GM13977 (cell line): Measurements from ENCODE around the gene HECW1.

Source experiments
- DNase-seq: peaks from one replicate; pipeline ENCODE4 v3.0.0; 2012; ENCODE audit warnings: low spot score
- in situ Hi-C: fragments of 300-500 bp; cut with MboI; formaldehyde crosslinking; loops from one replicate; pipeline ENCODE4 v1.12.0; 2022; ENCODE audit warnings: low sequenced_read_pairs, low pct_unique_long_range_greater_than_20kb, mixed read lengths, inconsistent platforms; ENCODE audit not compliant: unreplicated experiment
- TF ChIP-seq, protein P1 (sequence below): IDR thresholded peaks from 2 replicates; pipeline ENCODE4 v1.5.1; 2012; ENCODE audit warnings: mild to moderate bottlenecking, control low read depth; ENCODE audit not compliant: insufficient read depth; ENCODE audit errors: extremely low read depth, missing control alignments

Gene HECW1

DNA sequence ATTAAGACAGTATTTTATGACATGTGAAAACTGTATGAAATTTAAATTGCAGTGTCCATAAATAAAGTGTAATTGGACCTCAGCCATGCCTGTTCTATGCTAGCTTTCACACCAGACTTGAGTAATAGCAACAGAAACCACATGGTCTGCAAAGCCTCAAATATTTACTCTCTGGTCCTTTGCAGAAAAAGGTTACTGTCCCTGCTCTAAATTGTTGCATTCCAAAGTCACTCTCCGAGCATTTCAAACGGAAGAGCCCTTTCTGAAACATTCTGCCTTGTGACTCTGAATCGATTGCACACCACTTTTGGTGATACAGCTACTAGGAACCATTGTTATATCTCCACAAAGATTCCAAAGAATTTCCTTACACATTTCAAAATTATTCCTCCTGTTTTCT is 389.4 kb downstream of the HECW1 start:
- in situ Hi-C loops, result no loop called here
- TF ChIP-seq, protein P1, sequence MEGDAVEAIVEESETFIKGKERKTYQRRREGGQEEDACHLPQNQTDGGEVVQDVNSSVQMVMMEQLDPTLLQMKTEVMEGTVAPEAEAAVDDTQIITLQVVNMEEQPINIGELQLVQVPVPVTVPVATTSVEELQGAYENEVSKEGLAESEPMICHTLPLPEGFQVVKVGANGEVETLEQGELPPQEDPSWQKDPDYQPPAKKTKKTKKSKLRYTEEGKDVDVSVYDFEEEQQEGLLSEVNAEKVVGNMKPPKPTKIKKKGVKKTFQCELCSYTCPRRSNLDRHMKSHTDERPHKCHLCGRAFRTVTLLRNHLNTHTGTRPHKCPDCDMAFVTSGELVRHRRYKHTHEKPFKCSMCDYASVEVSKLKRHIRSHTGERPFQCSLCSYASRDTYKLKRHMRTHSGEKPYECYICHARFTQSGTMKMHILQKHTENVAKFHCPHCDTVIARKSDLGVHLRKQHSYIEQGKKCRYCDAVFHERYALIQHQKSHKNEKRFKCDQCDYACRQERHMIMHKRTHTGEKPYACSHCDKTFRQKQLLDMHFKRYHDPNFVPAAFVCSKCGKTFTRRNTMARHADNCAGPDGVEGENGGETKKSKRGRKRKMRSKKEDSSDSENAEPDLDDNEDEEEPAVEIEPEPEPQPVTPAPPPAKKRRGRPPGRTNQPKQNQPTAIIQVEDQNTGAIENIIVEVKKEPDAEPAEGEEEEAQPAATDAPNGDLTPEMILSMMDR, result no peak
- DNase-seq, result no peak

DNA sequence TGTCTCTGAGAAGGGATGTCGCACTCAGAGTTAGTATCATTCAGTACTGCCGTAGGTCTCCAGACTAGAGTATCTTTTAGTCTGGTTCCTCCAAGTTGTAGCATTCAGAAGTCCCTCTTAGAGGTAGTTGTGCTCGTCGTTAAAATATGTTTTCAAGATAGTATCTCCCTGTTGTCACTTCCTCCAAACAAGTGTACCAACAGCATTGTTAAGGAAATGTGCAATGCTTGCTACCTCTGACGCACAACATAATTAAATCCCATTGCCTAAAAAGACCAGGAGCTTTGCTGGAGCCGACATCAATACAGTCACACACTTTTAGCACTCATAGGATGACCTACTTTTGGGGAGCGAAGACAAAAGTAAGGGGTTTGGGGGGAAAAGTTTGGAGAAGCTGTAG is 390.5 kb downstream of the HECW1 start:
- DNase-seq, result no peak
- TF ChIP-seq, protein P1, result no peak
- in situ Hi-C loops, result no loop called here

DNA sequence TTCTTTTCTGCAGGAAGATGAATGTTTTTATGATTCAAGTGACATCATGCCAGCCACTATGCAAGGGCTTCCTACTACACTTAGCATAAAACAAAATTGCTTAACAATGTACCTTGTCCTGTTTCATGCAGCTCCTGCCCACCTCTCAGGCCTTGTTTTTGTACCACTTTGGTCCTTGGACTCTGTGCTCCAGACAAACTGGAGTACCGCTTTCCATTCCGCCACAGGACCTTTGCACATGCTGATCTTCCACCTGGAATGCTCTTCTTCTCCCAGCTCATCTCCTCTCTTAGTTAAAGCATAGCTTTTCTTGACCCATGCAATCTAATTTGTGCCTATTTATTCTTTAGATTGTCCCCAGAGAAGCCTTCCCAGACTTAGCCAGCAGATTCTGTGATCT is 393.0 kb downstream of the HECW1 start:
- in situ Hi-C loops, result no loop called here
- DNase-seq, result no peak

DNA sequence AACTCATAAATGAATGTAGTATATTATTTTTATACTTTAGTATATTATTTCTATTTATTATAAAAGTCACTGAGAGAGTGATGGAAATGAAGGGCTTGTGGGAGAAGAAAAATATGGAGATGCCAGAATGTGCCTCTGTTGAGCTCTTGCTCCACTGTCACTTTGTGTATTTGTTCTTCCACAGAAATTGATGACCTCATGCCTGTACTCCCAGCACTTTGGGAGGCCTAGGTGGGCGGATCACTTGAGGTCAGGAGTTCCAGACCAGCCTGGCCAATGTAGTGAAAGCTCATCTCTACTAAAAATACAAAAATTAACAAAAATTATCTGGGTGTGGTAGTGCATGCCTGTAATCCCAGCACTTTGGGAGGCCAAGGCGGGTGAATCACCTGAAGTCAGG is 394.0 kb downstream of the HECW1 start:
- DNase-seq, result no peak
- TF ChIP-seq, protein P1, result no peak
- in situ Hi-C loops, result no loop called here

More for the DNA sequence above, 393.0 kb downstream of the HECW1 start:
- TF ChIP-seq, protein P1, result no peak

DNA sequence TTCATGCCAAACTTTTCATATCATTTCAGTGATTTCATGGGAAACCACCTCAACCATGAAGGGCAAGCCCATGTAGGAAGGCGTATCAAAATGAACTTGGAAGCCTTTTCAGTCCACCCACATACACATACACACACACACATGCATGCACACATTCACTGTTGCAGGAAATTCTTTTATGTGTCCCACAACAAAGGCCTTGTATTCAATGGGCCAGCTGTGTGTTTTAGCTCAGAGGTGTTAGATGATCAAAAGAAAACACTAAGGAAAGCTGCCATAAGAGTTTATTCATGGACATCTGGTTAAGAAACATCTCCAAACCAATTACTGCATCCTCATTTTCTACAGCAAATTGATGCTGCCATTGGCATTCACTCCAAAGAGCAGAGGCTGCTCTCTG is 396.0 kb downstream of the HECW1 start:
- DNase-seq, result no peak
- in situ Hi-C loops, result no loop called here
- TF ChIP-seq, protein P1, result no peak

DNA sequence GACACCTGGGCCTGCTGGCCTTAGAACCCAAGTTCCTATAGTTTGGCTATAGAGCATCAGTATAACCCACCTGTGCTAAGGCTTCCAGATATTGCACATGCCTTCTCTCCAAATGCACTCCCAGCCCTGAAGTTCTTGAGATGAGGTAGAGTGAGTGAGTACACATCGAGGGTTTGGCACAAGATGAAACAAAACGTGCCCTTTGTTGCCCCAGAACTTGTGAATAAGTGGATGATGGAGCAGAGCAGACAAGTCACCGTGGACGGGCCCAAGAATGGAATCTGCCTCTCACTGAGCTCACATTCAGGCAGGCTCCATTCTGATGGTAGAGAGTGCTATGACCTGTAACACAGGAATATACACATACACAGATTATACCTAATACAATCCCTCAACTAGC is 397.5 kb downstream of the HECW1 start:
- TF ChIP-seq, protein P1, result no peak
- no peak for DNase-seq
- in situ Hi-C loops, result no loop called here

DNA sequence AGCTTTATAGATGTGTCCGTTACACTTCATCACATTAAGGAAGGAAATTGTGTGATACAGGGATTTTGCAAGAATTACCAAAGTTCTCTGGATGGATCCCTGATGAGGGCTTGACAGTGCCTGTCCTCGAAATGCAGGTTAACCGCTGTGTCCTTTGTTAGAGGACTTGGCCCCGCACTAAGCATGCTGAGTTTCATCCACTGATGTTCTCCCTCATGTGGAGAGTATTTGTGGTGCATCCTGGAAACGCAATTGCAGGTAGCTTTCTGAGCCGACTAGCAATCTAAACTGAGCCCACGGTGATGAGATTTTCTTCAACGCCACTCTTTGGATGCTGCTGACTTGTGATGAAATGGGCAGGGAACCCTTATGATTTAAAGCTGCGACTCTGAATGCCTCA is 398.6 kb downstream of the HECW1 start:
- TF ChIP-seq, protein P1, result no peak
- in situ Hi-C loops, result no loop called here
- no peak for DNase-seq
